WTC11 (cell line): Measurements from ENCODE around the gene CTNNA1. TPM values are rescaled to one million over a fixed set of nuclear protein-coding genes. Genes with fewer than 3 reads are reported as not detected.

Source experiments
- ATAC-seq: fragments of 200-7000 bp; cut with Tn5 transposase; 2 replicates; pipeline ENCODE4 v1.10.0; 2021; ENCODE audit warnings: mild to moderate bottlenecking, moderate library complexity
- CTCF ChIA-PET: fragments of 300-600 bp; sonication (Branson Sonifier 250); formaldehyde crosslinking; loops from one replicate; lab custom pipeline; 2021; ENCODE audit warnings: antibody characterized with exemption; lab: Charles Lee
- POLR2A ChIA-PET: fragments of 350-600 bp; sonication (Branson Sonifier 250); formaldehyde crosslinking; loops from one replicate; lab custom pipeline; 2021; ENCODE audit warnings: antibody characterized with exemption; lab: Charles Lee
- DNase-seq: peaks from one replicate; pipeline ENCODE4 v3.0.0; 2021; ENCODE audit warnings: low spot score
- H3K27ac Mint-ChIP-seq: 2 replicates; pipeline ENCODE4 v1.8.0; 2021; ENCODE audit warnings: mixed read lengths
- H3K27me3 Mint-ChIP-seq: 2 replicates; pipeline ENCODE4 v1.8.0; 2021; ENCODE audit warnings: low read depth, mild to moderate bottlenecking, moderate library complexity, mixed read lengths
- H3K36me3 Mint-ChIP-seq: 2 replicates; pipeline ENCODE4 v1.8.0; 2021; ENCODE audit warnings: mixed read lengths
- H3K4me1 Mint-ChIP-seq: 2 replicates; pipeline ENCODE4 v1.8.0; 2022; ENCODE audit warnings: mixed read lengths
- H3K4me3 Mint-ChIP-seq: 2 replicates; pipeline ENCODE4 v1.8.0; 2021; ENCODE audit warnings: mild to moderate bottlenecking, moderate library complexity, mixed read lengths
- H3K9me3 Mint-ChIP-seq: 2 replicates; pipeline ENCODE4 v1.8.0; 2021; ENCODE audit warnings: mixed read lengths
- CREM ChIP-seq: sonication (generic); formaldehyde crosslinking; IDR thresholded peaks from 2 replicates; pipeline ENCODE4 v1.8.1; 2022; ENCODE audit warnings: mild to moderate bottlenecking, missing genetic modification reagents, moderate library complexity
- ESRRA ChIP-seq: sonication (generic); formaldehyde crosslinking; IDR thresholded peaks from 2 replicates; pipeline ENCODE4 v1.8.1; 2022; ENCODE audit warnings: mild to moderate bottlenecking, missing genetic modification reagents, borderline replicate concordance
- ETV6 ChIP-seq: sonication (generic); formaldehyde crosslinking; IDR thresholded peaks from 2 replicates; pipeline ENCODE4 v1.8.1; 2022; ENCODE audit warnings: mild to moderate bottlenecking, missing genetic modification reagents
- FOXP1 ChIP-seq: sonication (generic); formaldehyde crosslinking; IDR thresholded peaks from 2 replicates; pipeline ENCODE4 v1.8.0; 2022; ENCODE audit warnings: missing genetic modification reagents, mild to moderate bottlenecking, moderate library complexity, borderline replicate concordance
- HMGA2 ChIP-seq: fragments of 250-450 bp; sonication (Bioruptor Pico); IDR thresholded peaks from 2 replicates; pipeline ENCODE4 v1.4.0; 2021; ENCODE audit warnings: mild to moderate bottlenecking, moderate library complexity
- NR2C2 ChIP-seq: sonication (generic); formaldehyde crosslinking; IDR thresholded peaks from 2 replicates; pipeline ENCODE4 v1.8.0; 2022; ENCODE audit warnings: mild to moderate bottlenecking, missing genetic modification reagents
- OVOL2 ChIP-seq: fragments of 250-450 bp; sonication (Bioruptor Pico); IDR thresholded peaks from 2 replicates; pipeline ENCODE4 v1.9.0; 2021; ENCODE audit warnings: mild to moderate bottlenecking, borderline replicate concordance
- TCF7 ChIP-seq: sonication (generic); formaldehyde crosslinking; IDR thresholded peaks from 2 replicates; pipeline ENCODE4 v1.8.0; 2022; ENCODE audit warnings: mild to moderate bottlenecking, low read depth, missing genetic modification reagents, moderate library complexity
- ZBTB21 ChIP-seq: sonication (generic); formaldehyde crosslinking; IDR thresholded peaks from 2 replicates; pipeline ENCODE4 v1.8.1; 2023; ENCODE audit warnings: mild to moderate bottlenecking, missing genetic modification reagents, borderline replicate concordance
- total RNA-seq: library from RNA; stranded (reverse); gene quantifications from 3 replicates; pipeline ENCODE4 v1.2.3, GENCODE V29; 2021
- TF ChIP-seq, protein P1 (sequence below): sonication (generic); formaldehyde crosslinking; IDR thresholded peaks from 2 replicates; pipeline ENCODE4 v1.8.0; 2023; ENCODE audit warnings: missing genetic modification reagents, mild to moderate bottlenecking, borderline replicate concordance
- TF ChIP-seq, protein P2 (sequence below): sonication (generic); formaldehyde crosslinking; IDR thresholded peaks from 2 replicates; pipeline ENCODE4 v1.8.1; 2023; ENCODE audit warnings: mild to moderate bottlenecking, missing genetic modification reagents, borderline replicate concordance
- TF ChIP-seq, protein P3 (sequence below): sonication (generic); formaldehyde crosslinking; IDR thresholded peaks from 2 replicates; pipeline ENCODE4 v1.8.1; 2022; ENCODE audit warnings: low read depth, mild to moderate bottlenecking, moderate library complexity, missing genetic modification reagents, borderline replicate concordance
- TF ChIP-seq, protein P4 (sequence below): fragments of 200-600 bp; IDR thresholded peaks from 2 replicates; pipeline ENCODE4 v1.8.0; 2022; ENCODE audit warnings: antibody characterized with exemption
- TF ChIP-seq, protein P5 (sequence below): sonication (generic); formaldehyde crosslinking; IDR thresholded peaks from 2 replicates; pipeline ENCODE4 v1.8.1; 2023; ENCODE audit warnings: mild to moderate bottlenecking, missing genetic modification reagents, moderate library complexity

CTNNA1 gene
- total RNA-seq, 1 experiment from 2014 or later, result 309 TPM

DNA sequence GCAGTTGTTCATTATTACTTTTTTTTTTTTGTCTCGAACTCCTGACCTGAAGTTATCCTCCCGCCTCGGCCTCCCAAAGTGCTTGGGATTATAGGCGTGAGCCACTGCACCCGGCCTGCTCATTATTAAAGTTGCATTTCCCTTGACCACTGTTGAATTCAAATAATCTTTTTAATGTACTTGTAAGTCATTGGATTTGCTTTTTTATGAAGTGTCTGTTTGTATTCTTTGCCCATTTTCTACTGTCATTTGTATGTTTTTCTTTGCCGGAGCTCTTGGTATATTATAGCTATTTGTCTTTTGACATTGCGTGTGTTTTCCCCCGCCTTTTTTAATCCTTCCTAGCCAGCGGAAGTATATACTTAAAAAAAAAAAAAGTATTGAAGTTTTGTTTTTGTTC, 99.9 kb downstream of the CTNNA1 start (continued):
- TF ChIP-seq, protein P1, sequence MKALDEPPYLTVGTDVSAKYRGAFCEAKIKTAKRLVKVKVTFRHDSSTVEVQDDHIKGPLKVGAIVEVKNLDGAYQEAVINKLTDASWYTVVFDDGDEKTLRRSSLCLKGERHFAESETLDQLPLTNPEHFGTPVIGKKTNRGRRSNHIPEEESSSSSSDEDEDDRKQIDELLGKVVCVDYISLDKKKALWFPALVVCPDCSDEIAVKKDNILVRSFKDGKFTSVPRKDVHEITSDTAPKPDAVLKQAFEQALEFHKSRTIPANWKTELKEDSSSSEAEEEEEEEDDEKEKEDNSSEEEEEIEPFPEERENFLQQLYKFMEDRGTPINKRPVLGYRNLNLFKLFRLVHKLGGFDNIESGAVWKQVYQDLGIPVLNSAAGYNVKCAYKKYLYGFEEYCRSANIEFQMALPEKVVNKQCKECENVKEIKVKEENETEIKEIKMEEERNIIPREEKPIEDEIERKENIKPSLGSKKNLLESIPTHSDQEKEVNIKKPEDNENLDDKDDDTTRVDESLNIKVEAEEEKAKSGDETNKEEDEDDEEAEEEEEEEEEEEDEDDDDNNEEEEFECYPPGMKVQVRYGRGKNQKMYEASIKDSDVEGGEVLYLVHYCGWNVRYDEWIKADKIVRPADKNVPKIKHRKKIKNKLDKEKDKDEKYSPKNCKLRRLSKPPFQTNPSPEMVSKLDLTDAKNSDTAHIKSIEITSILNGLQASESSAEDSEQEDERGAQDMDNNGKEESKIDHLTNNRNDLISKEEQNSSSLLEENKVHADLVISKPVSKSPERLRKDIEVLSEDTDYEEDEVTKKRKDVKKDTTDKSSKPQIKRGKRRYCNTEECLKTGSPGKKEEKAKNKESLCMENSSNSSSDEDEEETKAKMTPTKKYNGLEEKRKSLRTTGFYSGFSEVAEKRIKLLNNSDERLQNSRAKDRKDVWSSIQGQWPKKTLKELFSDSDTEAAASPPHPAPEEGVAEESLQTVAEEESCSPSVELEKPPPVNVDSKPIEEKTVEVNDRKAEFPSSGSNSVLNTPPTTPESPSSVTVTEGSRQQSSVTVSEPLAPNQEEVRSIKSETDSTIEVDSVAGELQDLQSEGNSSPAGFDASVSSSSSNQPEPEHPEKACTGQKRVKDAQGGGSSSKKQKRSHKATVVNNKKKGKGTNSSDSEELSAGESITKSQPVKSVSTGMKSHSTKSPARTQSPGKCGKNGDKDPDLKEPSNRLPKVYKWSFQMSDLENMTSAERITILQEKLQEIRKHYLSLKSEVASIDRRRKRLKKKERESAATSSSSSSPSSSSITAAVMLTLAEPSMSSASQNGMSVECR (CRISPR knock-in tag), result no peak
- TF ChIP-seq OVOL2 (CRISPR knock-in tag) (no peak), FOXP1 (CRISPR knock-in tag) (no peak), TCF7 (CRISPR knock-in tag) (no peak), NR2C2 (CRISPR knock-in tag) (no peak)
- TF ChIP-seq, protein P2, sequence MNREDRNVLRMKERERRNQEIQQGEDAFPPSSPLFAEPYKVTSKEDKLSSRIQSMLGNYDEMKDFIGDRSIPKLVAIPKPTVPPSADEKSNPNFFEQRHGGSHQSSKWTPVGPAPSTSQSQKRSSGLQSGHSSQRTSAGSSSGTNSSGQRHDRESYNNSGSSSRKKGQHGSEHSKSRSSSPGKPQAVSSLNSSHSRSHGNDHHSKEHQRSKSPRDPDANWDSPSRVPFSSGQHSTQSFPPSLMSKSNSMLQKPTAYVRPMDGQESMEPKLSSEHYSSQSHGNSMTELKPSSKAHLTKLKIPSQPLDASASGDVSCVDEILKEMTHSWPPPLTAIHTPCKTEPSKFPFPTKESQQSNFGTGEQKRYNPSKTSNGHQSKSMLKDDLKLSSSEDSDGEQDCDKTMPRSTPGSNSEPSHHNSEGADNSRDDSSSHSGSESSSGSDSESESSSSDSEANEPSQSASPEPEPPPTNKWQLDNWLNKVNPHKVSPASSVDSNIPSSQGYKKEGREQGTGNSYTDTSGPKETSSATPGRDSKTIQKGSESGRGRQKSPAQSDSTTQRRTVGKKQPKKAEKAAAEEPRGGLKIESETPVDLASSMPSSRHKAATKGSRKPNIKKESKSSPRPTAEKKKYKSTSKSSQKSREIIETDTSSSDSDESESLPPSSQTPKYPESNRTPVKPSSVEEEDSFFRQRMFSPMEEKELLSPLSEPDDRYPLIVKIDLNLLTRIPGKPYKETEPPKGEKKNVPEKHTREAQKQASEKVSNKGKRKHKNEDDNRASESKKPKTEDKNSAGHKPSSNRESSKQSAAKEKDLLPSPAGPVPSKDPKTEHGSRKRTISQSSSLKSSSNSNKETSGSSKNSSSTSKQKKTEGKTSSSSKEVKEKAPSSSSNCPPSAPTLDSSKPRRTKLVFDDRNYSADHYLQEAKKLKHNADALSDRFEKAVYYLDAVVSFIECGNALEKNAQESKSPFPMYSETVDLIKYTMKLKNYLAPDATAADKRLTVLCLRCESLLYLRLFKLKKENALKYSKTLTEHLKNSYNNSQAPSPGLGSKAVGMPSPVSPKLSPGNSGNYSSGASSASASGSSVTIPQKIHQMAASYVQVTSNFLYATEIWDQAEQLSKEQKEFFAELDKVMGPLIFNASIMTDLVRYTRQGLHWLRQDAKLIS (CRISPR knock-in tag), result no peak
- TF ChIP-seq, protein P3, sequence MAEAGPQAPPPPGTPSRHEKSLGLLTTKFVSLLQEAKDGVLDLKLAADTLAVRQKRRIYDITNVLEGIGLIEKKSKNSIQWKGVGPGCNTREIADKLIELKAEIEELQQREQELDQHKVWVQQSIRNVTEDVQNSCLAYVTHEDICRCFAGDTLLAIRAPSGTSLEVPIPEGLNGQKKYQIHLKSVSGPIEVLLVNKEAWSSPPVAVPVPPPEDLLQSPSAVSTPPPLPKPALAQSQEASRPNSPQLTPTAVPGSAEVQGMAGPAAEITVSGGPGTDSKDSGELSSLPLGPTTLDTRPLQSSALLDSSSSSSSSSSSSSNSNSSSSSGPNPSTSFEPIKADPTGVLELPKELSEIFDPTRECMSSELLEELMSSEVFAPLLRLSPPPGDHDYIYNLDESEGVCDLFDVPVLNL (CRISPR knock-in tag), result no peak
- TF ChIP-seq, all 79 proteins: peak for 0

DNA sequence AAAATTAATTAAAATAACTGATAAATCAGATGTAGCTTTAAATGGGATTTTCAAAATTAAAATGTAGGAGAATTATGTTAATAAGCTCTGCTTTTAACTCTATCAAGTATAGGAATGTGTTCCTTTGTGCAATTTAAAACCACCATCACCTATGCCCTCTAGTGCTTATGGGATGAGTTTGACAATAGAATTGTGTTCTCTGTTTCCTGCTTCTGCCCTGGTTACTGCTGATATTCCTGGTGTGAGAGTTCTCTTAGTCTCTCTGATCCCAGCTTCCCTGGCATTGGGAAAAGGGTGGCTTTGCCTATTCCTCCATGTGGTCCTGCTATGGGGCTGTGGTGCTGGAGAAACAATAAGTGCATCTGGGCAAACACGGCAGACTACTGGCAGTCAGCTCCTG, 113.8 kb downstream of the CTNNA1 start:
- TF ChIP-seq CREM (no peak), ETV6 (CRISPR knock-in tag) (no peak), HMGA2 (CRISPR knock-in tag) (no peak), ZBTB21 (CRISPR knock-in tag) (no peak), FOXP1 (CRISPR knock-in tag) (no peak), ESRRA (CRISPR knock-in tag) (no peak)
- TF ChIP-seq, protein P4, sequence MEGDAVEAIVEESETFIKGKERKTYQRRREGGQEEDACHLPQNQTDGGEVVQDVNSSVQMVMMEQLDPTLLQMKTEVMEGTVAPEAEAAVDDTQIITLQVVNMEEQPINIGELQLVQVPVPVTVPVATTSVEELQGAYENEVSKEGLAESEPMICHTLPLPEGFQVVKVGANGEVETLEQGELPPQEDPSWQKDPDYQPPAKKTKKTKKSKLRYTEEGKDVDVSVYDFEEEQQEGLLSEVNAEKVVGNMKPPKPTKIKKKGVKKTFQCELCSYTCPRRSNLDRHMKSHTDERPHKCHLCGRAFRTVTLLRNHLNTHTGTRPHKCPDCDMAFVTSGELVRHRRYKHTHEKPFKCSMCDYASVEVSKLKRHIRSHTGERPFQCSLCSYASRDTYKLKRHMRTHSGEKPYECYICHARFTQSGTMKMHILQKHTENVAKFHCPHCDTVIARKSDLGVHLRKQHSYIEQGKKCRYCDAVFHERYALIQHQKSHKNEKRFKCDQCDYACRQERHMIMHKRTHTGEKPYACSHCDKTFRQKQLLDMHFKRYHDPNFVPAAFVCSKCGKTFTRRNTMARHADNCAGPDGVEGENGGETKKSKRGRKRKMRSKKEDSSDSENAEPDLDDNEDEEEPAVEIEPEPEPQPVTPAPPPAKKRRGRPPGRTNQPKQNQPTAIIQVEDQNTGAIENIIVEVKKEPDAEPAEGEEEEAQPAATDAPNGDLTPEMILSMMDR, result no peak
- TF ChIP-seq, protein P5, sequence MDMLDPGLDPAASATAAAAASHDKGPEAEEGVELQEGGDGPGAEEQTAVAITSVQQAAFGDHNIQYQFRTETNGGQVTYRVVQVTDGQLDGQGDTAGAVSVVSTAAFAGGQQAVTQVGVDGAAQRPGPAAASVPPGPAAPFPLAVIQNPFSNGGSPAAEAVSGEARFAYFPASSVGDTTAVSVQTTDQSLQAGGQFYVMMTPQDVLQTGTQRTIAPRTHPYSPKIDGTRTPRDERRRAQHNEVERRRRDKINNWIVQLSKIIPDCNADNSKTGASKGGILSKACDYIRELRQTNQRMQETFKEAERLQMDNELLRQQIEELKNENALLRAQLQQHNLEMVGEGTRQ (CRISPR knock-in tag), result no peak
- ATAC-seq, result no peak
- Mint-ChIP-seq H3K4me1 (peaks cover 55% of the 10 kb centered on the region), H3K36me3 (peaks cover 28% of the 10 kb centered on the region), H3K4me3 (no peak overlapping the region), H3K27me3 (no peaks in the 10 kb centered on the region), H3K9me3 (peaks cover 24% of the 10 kb centered on the region), H3K27ac (peak overlapping the region; percentile 23; the same call in 1 of the 2 replicates)
- ChIA-PET POLR2A (no interaction called here), CTCF (interaction anchor here (0.6 kb wide), 1 partner anchor 244 kb away, joined by 5 read pairs; no protein-coding TSS in a partner anchor)
- DNase-seq, result no peak
